Lower leg skin (tissue), 4 donors: ENCODE measurements around the gene PPP2CA. TPM values are rescaled to one million over a fixed set of nuclear protein-coding genes. Genes with fewer than 3 reads are reported as not detected.

ENCODE experiments used
- DNase-seq, 2 donors: peaks; one replicate each; pipeline ENCODE4 v3.0.0-alpha.2; 2019; ENCODE audit warnings: low spot score in 2 of 2
- H3K4me3 ChIP-seq: fragments of 200-600 bp; sonication (generic); 2 replicates; pipeline ENCODE4 v1.5.1; 2017; ENCODE audit warnings: mild to moderate bottlenecking, low read depth; ENCODE audit not compliant: poor library complexity, severe bottlenecking
- POLR2A ChIP-seq, 2 donors: fragments of 450-650 bp; IDR thresholded peaks; one replicate each; pipeline ENCODE4 v1.6.1; 2016 to 2017; ENCODE audit warnings: antibody characterized with exemption in 2 of 2, mild to moderate bottlenecking in 1 of 2, moderate library complexity in 1 of 2
- WGBS, 2 donors: methylation state at CpG; one replicate each; pipeline ENCODE4 v1.1.5; 2018; 5-methylcytosine and 5-hydroxymethylcytosine counted together
- intact Hi-C: fragments of 100-400 bp; cut with DNase I; formaldehyde crosslinking; loops from one replicate; pipeline ENCODE4 v1.15.0; 2023; ENCODE audit warnings: low total_unique reads
- total RNA-seq, 4 donors: library from RNA; depleted of rRNA; stranded (reverse); fragments of >200 nt; gene quantifications; one replicate each; pipeline ENCODE4 v1.1.0, GENCODE V29; 2016
- TF ChIP-seq, protein P1 (sequence below), 3 donors: fragments of 450-650 bp; IDR thresholded peaks; one replicate each; pipeline ENCODE4 v1.5.1; 2016; ENCODE audit warnings: antibody characterized with exemption in 3 of 3, mild to moderate bottlenecking in 3 of 3, moderate library complexity in 2 of 3

Gene PPP2CA
- total RNA-seq, 4 donors from 2014 or later, result 174 to 293 (median 213) TPM

GRCh38 chr5:134176511-134177368 is 49.1 kb downstream of the PPP2CA start, which contains the start of gene SKP1:
Gene SKP1 (minus strand): TSS chr5:134176950. CDS start chr5:134174022, 2,928 bp downstream.
- TF ChIP-seq POLR2A (IDR thresholded peaks at IDR 0.05), result peak in 1 of 2 donors; percentile 90
- TF ChIP-seq, protein P1, sequence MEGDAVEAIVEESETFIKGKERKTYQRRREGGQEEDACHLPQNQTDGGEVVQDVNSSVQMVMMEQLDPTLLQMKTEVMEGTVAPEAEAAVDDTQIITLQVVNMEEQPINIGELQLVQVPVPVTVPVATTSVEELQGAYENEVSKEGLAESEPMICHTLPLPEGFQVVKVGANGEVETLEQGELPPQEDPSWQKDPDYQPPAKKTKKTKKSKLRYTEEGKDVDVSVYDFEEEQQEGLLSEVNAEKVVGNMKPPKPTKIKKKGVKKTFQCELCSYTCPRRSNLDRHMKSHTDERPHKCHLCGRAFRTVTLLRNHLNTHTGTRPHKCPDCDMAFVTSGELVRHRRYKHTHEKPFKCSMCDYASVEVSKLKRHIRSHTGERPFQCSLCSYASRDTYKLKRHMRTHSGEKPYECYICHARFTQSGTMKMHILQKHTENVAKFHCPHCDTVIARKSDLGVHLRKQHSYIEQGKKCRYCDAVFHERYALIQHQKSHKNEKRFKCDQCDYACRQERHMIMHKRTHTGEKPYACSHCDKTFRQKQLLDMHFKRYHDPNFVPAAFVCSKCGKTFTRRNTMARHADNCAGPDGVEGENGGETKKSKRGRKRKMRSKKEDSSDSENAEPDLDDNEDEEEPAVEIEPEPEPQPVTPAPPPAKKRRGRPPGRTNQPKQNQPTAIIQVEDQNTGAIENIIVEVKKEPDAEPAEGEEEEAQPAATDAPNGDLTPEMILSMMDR (IDR thresholded peaks at IDR 0.05), result no peak
- intact Hi-C loops, result no loop called here
- H3K4me3 ChIP-seq, result peak within 1 kb of the TSS; percentile 82
- peak; percentile 72 to 95 for DNase-seq
- 0 to 1% methylated on average over 31 to 72 of the region's 92 CpGs for WGBS, 2 donors

DNA sequence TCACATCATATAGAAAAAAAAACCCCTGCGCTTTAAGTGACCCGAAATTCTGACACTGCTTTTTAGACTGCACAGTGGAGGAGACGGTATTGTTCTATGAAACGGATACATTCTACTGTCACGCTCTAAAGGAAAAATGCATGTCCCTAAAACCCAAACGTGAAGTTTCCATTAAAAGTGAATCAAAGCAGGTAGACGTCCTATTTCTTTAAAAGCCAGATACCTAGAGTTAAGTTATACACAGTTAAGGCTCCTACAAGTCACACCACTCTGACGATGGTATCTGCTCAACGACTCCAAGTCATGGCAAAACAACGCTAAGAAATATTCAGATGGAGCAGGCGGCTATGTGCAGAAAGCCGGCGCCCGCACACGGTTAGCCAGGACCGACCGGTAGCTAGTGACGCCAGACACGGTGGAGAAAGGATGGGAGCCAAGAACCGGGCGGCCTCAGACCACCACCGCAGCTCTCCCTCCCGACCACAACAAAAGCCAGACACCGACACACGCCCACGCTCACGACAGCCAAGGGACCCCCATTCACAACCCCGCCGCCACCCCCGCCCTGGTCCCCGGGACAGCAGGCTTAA is 49.9 kb downstream of the PPP2CA start:
- 0% methylated on average over 21 to 27 of the region's 31 CpGs for WGBS, 2 donors
- H3K4me3 ChIP-seq, result peak overlapping the region; percentile 82
- DNase-seq, result no peak
- intact Hi-C loops, result no loop called here
- no peak for TF ChIP-seq POLR2A (IDR thresholded peaks at IDR 0.05)
- TF ChIP-seq, protein P1 (IDR thresholded peaks at IDR 0.05), result no peak

GRCh38 chr5:134174841-134175839 is 50.7 kb downstream of the PPP2CA start:
- WGBS, 2 donors, result 17 to 19% methylated on average over 10 of the region's 10 CpGs
- no peak for DNase-seq
- intact Hi-C loops, result no loop called here
- H3K4me3 ChIP-seq, result no peak overlapping the region
- TF ChIP-seq, protein P1 (IDR thresholded peaks at IDR 0.05), result no peak
- TF ChIP-seq POLR2A (IDR thresholded peaks at IDR 0.05), result no peak

GRCh38 chr5:134171972-134172371 is 53.9 kb downstream of the PPP2CA start:
- TF ChIP-seq POLR2A (IDR thresholded peaks at IDR 0.05), result no peak
- TF ChIP-seq, protein P1 (IDR thresholded peaks at IDR 0.05), result no peak
- 77 to 87% methylated on average over 4 of the region's 4 CpGs for WGBS, 2 donors
- H3K4me3 ChIP-seq, result no peak overlapping the region
- DNase-seq, result no peak
- intact Hi-C loops, result no loop called here

DNA sequence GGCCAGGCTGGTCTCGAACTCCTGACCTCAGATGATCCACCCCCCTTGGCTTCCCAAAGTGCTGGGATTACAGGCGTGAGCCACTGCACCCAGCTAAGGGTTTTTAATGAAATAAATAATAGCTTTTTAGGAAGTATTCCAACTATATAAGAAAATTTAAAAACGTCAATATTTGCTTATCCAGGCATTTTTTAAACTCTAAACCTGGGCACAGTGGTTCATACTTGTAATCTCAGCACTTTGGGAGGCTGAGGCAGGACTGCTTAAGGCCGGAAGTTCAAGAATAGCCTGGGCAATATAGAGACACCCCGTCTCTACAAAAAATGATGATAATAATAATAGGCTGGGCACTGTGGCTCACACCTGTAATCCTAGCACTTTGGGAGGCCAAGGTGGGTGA is 63.3 kb downstream of the PPP2CA start:
- 93 to 95% methylated on average over 5 of the region's 5 CpGs for WGBS, 2 donors
- intact Hi-C loops, result no loop called here
- no peak overlapping the region for H3K4me3 ChIP-seq
- TF ChIP-seq, protein P1 (IDR thresholded peaks at IDR 0.05), result no peak
- TF ChIP-seq POLR2A (IDR thresholded peaks at IDR 0.05), result no peak
- DNase-seq, result no peak
